GM23248 (cell line): ENCODE data around the gene LTBP4.
"Not testable (repeated sequence)": the region's sequence is repeated elsewhere in the genome, so short reads cannot be mapped to it uniquely, and the experiment has no call there.

Experiments used
- EZH2 ChIP-seq: fragments of 200-600 bp; sonication (generic); IDR thresholded peaks from 2 replicates; pipeline ENCODE4 v1.6.1; 2018; ENCODE audit warnings: antibody characterized with exemption, mild to moderate bottlenecking; ENCODE audit not compliant: insufficient read depth, poor library complexity, severe bottlenecking
- EZH2phosphoT487 ChIP-seq: fragments of 200-600 bp; sonication (generic); IDR thresholded peaks from 2 replicates; pipeline ENCODE4 v1.6.1; 2018; ENCODE audit warnings: antibody characterized with exemption, moderate library complexity, mild to moderate bottlenecking, low read depth; ENCODE audit not compliant: insufficient read depth

GRCh38 chr19:40655684-40656083, 54.5 kb downstream of the LTBP4 start:
- TF ChIP-seq EZH2, EZH2phosphoT487: not testable (repeated sequence)
